HG03457 (cell line): ENCODE data around the gene SLC12A1.

Source experiments
- ATAC-seq: cut with Tn5 transposase; IDR thresholded peaks from one replicate; pipeline ENCODE4 v1.9.1; 2021; ENCODE audit warnings: moderate number of reproducible peaks; ENCODE audit not compliant: unreplicated experiment

SLC12A1 gene

DNA sequence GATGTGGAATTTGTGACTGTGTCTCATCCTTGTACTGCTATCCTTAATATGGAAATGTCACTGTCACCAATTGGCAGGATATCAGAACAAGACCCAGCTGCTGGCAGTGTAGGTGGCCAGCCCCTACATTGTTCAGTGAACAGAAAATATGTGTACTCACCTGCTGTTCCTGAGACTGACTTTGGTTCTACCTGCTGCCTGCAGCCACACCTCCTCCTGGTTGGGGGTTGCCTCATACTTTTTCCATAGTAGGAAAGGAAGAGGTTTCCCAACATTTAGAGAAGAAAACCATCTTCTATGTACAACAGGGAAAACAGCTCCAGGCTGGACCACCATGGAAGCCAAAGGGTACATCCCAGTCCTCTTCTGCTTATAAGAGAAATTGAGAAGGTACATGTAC is 35.9 kb downstream of the SLC12A1 start:
- ATAC-seq = no peak

DNA sequence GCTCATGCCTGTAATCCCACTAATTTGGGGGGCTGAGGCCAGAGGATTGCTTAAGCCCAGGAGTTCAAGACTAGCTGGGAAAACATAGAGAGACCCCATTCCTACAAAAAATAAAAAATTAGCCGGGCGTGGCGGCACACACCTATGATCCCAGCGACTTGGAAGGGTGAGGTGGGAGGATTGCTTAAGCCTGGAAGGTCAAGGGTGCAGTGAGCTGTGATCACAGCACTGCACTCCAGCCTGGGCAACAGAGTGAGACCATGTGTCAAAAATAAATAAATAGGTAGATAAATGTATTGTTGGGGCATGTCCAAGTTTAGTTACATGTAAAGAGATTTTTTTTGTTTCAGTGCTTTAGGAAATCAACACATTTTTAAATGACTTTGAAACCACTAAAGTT is 36.4 kb downstream of the SLC12A1 start:
- ATAC-seq = no peak

DNA sequence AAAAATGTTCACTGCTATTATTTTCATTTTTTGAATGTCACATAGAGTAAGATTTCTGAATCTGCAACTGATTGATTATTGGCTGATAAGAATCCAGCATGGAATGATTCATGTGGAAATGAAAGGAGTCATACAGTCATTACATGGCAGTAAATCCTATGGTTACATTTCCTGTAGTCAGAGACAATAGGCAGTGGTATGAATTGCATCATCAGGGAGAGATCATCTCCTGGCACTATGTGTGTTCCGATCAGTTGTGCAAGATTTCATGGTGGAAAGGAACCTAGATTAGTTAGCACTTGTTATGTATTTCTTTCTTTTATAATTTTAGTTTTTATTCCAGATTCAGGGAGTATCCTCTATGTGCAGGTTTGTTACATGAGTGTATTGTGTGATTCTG is 38.8 kb downstream of the SLC12A1 start:
- no peak for ATAC-seq

DNA sequence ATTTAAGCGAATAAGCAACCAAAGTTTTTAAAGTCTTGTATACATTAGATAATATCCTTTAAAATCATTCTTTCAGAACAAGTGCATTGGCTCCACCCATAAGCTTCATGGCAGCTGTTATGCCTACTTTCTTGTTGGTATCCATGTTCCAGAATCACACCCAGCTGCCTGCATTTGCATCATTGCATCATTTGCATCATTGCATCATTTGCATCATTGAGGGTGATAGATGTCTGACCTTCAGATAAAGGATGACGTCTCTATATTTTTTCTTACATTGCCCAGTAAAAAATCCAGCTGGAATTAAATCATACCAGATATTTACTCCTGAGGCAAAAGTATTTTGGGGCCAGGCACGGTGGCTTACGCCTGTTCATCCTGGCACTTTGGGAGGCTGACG is 42.3 kb downstream of the SLC12A1 start:
- no peak for ATAC-seq

DNA sequence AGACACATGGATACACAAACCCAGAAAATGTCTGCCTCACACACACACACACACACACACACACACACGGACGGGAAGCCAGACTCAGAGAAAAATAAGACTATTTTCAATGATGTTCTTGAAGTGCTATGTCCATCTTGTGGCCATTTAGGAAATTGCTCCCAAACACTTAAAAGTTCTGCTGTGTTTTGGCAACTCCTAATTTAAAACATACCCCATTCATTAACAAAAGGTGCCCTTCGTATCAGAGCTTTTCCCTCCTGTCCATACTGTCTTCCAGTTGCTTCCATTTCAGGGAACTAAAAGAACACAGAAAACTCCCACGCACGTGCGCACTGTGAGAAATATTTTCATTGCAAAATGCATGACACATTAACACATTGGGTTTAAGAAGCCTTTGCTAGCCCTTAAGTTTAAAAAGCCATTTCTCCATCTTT is 44.6 kb downstream of the SLC12A1 start:
- no peak for ATAC-seq

DNA sequence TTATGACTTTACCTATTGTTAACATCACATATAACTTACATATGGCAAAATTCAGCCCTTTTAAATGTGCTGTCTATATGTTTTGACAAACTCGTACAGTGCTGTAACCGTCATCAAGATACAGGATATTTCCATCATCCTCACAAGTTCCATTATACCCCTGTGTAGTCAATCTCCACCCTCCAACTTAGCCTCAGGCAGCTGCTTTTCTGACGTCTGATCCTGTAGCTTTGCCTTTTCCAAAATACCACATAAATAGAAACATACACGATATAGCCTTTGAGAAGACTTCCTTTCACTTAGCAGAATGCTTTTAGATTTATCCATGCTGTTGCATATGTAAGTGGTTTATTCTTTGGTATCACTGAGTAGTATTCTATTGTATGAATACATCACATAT is 47.1 kb downstream of the SLC12A1 start:
- ATAC-seq = no peak

DNA sequence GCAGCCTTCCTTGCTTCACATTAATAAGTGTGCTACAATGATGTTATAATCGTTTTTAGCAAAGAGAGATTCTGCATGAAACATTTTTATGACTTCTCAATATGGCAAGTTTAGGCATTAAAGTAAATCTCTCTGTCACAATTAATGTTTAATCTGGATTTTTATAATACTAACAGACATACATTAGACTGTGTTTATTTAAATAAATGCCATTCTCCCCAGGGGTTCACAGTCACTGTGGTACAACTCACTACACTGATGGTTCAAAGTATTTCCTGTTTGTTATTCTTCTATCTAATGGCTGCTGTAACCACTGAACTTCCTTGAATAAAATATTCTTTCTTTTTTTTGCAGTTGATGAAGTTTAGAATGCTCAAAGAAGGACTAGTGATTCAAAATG is 59.0 kb downstream of the SLC12A1 start:
- ATAC-seq = no peak

DNA sequence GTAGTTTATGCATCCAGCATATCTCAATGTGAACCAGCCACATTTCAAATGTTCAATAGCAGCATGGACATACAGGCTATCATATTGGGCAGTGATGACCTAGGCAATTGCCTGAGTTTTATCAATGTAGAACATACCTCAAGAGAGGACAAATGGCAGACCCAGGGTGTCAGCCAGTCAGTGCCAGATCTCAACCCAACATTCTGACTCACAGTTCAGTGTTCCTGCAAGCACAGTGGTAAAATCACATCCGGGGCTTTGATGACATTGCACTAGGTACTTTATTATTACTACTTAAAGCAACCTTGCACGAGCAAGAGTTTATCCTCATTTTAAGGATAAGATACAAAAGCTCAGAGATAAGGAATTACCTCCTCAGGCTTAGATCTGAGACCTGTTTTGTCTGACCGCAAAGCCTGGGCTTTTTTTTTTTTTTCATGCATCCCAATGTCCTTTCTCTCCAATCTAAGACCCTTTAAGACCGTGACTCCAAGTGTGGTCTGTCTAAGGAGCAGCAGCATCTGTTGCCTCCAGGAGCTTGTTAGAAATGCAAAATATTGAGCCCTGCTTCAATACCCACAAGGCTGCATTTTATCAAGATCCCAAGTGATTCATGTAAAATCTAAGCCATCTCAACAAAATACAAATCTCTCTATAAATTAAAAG is 60.1 kb downstream of the SLC12A1 start:
- no peak for ATAC-seq

DNA sequence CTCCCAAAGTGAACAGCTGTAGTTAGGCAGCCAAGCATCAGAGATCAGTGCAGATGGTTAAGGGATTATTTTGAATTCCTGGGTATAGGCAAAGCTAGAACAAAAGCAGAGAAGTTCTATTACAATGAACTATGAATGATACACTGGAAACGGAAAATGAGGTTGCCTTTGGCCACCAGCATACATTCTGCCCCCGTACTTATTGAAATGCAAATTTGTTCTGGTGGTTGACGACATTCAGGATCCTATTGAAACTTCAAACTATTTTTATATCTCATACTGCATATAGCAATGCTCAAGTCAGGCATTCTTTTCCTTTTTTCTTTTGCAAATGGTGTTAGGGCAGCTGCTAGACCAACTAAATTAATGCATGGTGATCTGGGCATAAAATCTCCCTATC is 61.7 kb downstream of the SLC12A1 start:
- no peak for ATAC-seq

DNA sequence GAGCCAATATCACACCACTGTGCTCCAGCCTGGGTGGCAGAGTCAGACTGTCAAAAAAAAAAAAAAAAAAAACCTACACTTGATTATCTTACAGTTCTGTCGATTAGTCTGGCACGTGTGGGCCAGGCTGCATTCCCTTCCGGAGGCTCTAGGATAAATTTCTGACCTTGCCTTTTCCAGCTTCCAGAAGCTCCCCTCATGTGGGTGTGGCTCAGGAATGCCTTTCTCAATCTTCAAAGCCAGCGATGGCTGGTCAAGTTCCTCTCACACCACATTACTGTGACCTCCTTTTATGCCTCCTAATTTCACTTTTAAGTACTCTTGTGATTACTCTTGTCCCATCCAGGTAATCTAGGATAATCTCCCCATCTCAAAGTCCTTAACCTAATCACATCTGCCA is 66.9 kb downstream of the SLC12A1 start:
- ATAC-seq = no peak

DNA sequence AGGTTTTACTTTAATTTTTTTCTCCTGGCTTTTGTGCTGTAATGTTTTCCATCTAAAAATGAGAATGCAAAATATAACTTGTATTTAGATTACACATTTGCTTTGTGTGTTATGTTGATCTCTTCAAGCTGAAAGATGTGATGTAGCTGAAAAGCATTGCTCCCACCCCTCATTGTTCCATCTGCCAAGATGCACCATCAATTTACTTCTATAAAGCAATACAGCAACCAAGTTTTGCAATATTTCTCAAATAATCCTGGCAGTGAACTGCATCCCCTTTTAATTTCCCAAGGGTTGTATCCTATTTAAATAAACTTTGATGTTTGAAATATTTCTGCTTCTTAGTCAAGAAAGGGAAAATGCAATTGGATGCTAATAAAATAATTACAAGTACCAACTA is 72.6 kb downstream of the SLC12A1 start:
- no peak for ATAC-seq

DNA sequence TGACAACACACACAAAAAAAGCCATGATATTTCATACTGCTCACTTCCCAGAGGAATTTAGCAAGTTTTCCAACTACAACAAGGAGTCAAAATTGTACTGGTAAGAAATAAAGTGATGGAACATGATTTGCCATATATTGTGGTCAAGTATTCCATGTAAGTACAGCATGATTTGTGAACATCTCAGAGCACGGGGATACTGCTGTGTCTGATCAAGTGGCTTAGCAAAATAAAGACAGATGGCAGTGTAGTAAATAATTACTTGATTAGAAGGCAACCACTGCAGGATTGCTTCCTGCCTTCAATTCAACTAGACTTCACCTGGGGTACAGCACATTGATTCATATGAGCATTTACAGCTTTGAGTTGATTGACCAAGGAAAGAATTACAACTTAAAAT is 73.5 kb downstream of the SLC12A1 start:
- no peak for ATAC-seq

DNA sequence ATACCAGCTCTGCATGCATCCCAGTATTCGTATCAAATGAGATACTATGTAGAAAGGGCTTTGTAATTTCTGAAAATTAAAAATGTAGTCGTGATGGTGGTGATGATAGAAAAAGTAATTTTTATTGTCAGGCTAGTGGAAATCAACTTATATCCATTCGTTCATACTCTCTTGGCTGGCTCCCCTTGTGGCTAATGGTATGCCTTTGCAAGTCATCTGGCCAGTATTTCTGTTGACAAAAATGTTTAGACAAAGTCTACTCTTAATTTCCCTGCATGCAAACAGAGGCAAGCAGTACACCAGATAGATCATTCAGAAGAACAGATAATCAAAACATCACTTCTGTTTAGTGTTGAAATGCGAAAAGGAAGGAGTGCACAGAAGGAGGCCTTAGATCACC is 75.6 kb downstream of the SLC12A1 start:
- no peak for ATAC-seq

DNA sequence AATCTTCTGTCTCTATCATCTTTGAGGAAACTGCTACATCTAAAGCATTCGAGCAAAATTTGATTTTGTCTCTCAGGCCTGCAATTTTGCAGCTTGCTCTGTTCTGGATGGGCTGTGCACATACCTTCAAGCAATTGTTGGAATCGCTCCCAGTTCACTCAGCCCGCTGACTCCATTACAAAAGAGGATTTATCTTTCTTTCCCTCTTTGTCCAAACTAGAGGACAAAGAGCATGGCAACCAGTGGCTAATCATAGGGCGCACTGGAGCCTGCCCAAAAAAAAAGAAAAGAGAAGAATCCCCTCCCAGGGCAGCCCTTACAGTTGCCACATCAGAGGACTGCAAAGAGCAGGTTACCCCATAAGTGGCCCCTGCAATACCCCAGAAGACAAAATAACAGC is 76.1 kb downstream of the SLC12A1 start:
- ATAC-seq = no peak

DNA sequence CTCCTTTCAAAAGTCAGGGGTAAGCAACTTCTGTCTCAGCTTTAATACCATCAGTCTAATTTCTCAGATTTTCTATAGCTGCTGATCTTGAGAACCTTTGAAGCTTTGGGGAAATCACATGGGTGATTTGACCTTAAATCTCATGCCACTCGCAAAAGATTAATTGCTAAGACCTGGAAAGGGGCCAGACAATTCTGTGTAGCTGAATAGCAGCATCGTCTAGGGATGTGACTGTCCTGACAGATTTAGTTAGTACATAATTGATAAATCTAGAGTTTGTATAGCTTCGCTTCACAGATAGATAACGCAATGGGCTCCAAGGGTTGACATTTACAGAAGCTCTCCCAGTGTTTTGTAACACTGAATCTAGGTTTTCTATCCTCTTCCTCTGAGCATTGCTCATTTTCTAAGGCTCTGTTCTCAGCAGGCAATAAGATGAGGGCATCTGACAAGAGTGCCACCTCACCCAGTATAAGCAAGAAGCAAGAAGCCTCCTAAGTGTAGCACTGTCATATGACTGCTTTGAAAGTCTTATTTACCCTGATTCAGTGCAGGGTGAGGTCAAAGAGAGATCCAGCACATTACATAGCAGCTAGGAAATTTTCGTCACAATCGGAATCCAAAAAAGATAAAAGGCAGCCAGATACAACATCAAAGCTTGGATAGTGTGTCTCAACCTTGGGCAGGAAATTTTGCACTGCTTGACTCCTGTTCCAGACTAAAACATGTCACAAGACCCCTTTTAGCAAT is 77.5 kb downstream of the SLC12A1 start:
- ATAC-seq = no peak

DNA sequence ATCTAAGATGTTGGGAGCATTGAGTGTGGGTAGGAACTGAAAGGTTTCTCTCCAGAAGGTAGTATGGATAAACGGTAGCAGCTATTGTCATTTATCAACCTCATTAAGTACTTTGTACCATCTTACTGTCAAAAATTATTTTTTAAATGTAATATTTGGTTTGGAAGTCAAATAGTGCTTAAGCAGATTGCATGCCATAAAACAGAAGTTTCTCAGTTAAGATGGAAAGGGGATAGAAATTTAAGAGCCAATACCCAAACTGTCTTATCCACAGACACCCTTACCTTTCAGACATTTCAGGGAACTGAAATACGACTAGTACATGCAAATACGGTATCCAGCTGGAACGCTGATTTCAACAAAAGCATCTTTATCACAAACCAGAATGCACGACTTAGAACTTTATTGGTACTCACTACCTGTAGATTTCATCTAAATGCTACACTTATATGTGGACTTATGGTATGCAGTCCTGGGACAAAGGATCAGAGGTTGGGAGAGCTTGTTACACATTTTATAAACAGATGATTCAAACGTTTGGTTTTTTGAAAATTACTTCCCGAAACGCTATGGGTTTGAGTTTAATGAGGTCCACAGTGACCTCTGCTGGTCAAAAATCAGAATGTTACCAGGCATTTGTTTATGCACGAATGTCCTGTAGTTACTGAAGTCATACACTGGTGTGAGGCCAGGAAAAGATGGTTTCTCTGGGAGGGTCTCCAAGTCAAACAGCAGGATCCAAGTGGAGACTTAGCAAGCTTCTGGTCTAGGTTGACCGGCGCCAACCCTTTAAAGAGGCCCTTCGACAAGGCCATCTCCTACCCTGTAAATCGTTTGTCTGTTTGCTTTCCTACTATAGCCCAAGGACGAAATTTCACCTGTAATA is 79.5 kb downstream of the SLC12A1 start:
- no peak for ATAC-seq

DNA sequence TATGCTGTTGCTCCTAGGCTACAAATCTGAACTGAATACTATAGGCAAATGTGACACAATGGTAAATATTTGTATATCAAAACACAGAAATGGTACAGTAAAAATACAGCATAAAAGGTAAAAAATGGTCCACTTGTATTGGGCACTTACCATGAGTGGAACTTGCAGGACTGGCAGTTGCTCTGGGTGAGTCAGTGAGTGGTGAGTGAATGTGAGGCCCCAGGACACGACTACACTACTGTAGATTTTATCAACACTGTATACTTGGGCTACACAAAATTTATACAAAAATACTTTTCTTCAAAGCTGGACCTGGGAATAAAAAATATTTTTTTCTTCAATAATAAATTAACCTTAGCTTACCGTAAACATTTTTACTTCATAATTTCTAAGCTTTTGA is 83.5 kb downstream of the SLC12A1 start:
- ATAC-seq = no peak

DNA sequence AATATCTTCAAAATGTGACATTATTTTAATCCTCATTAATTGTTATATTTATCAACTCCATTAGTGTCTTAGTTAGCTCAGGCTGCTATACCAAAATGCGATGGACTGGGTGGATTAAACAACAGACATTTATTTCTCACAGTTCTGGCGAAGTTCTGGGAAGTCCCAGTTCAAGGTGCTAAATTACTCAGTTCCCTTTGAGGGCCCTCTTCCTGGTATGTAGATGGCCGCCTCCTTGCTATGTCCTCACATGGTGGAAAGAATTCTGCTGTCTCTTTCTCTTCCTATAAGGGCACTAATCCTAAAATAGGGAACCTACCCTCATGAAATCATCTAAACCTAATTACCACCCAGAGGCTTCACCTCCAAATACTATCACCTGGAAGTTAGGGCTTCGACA is 86.4 kb downstream of the SLC12A1 start:
- no peak for ATAC-seq

DNA sequence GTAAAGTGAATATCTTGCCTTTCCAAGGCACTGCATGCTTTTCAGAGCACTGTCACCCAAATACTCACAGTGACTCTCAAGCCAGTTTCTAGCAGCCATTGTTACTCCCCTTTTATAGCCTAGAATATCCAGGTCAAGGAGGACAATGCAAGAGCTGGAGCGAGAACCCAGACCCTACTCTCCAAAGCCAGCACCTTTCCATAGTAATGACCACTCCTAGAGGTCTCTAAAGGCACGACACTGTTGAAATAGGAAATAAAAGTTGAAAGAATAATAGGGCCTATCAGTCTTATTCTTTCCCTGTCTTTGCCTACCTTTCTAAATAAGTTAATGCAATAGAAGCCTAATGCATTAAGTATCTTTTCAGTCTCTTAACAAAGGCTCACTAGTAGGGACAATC is 91.6 kb downstream of the SLC12A1 start:
- ATAC-seq = no peak

DNA sequence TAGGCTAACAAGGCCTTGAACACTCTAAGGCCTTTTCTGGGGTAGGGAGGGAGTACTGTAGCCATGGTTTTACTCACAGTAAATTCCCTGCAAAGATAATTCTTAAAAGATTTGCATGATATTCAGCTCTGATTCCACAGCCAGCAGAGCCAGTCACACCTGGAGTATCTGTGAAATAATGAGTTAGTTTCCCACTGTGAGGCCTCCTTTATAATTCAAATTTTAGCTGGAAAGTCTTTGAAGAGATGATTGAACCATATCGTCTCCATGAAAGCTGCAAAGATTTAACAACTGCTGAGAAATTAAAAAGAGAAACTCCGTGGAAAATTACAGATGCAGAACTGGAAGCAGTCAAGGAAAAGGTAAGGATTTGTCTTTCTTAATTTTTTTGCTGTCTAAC is 92.8 kb downstream of the SLC12A1 start:
- ATAC-seq = no peak

DNA sequence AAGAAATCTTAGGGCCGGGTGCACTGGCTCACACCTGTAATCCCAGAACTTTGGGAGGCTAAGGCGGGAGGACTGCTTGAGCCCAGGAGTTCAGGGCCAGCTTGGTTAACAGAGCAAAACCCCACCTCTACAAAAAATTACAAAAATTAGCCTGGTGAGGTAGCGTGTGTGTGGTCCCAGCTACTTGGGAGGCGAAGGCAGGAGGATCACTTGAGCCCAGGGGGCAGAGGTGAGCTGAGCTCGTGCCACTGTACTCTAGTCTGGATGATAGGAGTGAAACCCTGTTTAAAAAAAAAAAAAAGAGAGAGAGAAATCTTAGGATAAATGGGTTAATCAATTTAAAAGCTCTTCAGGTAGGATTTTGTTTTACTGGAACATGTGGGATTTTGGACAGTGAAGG is 93.9 kb downstream of the SLC12A1 start:
- no peak for ATAC-seq

DNA sequence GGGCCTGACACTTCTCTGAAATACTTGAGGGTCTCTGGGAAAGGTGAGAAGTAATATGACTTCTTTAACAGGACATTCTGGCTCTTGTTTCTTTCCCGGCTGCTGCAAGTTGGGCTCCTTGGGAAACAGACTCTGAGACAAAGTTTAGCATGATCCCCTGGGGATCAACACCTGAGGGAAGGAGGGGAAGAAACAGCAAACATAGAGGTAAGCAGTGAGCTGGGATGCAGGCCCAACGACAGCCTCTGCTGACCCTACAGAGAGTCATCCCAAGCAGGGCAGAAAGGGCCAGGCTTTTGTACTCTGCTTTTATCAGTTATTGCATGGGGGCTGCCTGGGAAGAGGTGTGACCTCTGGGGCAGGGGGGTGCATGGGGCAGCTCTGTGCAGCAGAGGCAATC is 98.3 kb downstream of the SLC12A1 start:
- no peak for ATAC-seq
